Upper lobe of right lung (tissue), 1 donor: Measurements from ENCODE around the gene LCMT1. TPM values are rescaled to one million over a fixed set of nuclear protein-coding genes. Genes with fewer than 3 reads are reported as not detected.

Experiments
- ATAC-seq: fragments of 200-7000 bp; cut with Tn5 transposase; one replicate; pipeline ENCODE4 v1.9.1; 2020; ENCODE audit warnings: mild to moderate bottlenecking, moderate library complexity
- DNase-seq: peaks from one replicate; pipeline ENCODE4 v3.0.0-alpha.2; 2020
- H3K27ac ChIP-seq: fragments of 200-600 bp; one replicate; pipeline ENCODE4 v1.8.0; 2022
- H3K27me3 ChIP-seq: fragments of 200-600 bp; one replicate; pipeline ENCODE4 v1.8.0; 2022; ENCODE audit warnings: mild to moderate bottlenecking
- H3K36me3 ChIP-seq: fragments of 200-600 bp; one replicate; pipeline ENCODE4 v1.8.0; 2022
- H3K4me1 ChIP-seq: fragments of 200-600 bp; one replicate; pipeline ENCODE4 v1.8.0; 2022
- H3K4me3 ChIP-seq: fragments of 200-600 bp; one replicate; pipeline ENCODE4 v1.8.0; 2022; ENCODE audit warnings: mild to moderate bottlenecking
- H3K9me3 ChIP-seq: fragments of 200-600 bp; one replicate; pipeline ENCODE4 v1.8.0; 2022
- intact Hi-C: fragments of 100-400 bp; cut with DNase I; formaldehyde crosslinking; loops from one replicate; pipeline ENCODE4 v1.11.0; 2022
- total RNA-seq: library from RNA; stranded (reverse); fragmentation: NEBNext Ultra II Directional; extraction: Animal tissue kit (Norgen Biotek cat#: 25700); gene quantifications from one replicate; pipeline ENCODE4 v1.2.1, GENCODE V29; 2021
- TF ChIP-seq, protein P1 (sequence below): fragments of 200-600 bp; IDR thresholded peaks from one replicate; pipeline ENCODE4 v1.8.0; 2022; ENCODE audit warnings: antibody characterized with exemption
- donor health status: DM: no; HTN: yes; CAD: no; lungs with severe emphysema.

LCMT1 gene
- total RNA-seq, 1 donor from 2014 or later: 31.7 TPM

DNA sequence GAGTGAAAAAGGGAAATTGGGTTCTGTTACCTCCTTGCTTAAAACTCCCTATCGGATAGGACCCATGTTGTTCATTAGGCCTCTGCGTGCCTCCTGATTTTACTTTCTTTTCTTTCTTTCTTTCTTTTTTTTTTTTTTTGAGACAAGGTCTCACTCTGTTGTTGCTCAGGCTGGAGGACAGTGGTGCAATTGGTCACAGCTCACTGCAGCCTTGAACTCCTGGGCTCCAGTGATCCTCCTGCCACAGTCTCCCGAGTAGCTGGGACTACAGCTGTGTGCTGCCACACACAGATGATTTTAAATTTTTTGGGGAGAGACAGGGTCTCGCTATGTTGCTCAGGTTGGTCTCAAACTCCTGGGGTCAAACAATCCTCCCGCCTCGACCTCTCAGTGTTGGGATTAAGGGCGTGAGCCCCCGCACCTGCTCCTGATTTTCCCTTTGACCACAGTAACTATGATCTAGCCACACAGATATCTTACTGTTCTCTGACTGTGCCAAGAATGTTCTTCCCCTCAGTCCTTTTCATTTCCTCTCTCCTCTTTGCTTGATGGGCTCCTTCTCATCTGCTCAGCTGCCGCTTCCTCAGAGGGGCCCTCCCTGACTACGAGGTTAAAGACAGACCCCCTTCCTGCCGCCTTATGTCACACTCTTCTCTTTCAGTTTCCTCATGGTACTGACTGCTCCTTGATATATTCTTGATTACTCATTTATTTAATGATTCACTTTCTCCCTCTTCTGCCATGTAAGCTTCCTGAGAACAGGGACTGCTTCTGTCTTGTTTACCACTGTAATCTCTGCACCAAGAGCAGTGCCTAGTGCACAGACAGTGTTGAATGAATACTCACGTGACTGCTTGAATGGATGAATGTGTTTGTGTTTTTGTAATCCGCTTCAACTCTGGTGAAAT lies 44.3 kb downstream of the LCMT1 start:
- Histone ChIP-seq H3K9me3 (no peaks in the 10 kb centered on the region), H3K27me3 (no peaks in the 10 kb centered on the region), H3K27ac (no peak overlapping the region), H3K4me1 (peaks cover 4% of the 10 kb centered on the region), H3K36me3 (peaks cover 38% of the 10 kb centered on the region), H3K4me3 (no peak overlapping the region)
- TF ChIP-seq, protein P1, sequence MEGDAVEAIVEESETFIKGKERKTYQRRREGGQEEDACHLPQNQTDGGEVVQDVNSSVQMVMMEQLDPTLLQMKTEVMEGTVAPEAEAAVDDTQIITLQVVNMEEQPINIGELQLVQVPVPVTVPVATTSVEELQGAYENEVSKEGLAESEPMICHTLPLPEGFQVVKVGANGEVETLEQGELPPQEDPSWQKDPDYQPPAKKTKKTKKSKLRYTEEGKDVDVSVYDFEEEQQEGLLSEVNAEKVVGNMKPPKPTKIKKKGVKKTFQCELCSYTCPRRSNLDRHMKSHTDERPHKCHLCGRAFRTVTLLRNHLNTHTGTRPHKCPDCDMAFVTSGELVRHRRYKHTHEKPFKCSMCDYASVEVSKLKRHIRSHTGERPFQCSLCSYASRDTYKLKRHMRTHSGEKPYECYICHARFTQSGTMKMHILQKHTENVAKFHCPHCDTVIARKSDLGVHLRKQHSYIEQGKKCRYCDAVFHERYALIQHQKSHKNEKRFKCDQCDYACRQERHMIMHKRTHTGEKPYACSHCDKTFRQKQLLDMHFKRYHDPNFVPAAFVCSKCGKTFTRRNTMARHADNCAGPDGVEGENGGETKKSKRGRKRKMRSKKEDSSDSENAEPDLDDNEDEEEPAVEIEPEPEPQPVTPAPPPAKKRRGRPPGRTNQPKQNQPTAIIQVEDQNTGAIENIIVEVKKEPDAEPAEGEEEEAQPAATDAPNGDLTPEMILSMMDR: no peak
- ATAC-seq (peak; percentile 31), DNase-seq (no peak)
- intact Hi-C loops: no loop called here

DNA sequence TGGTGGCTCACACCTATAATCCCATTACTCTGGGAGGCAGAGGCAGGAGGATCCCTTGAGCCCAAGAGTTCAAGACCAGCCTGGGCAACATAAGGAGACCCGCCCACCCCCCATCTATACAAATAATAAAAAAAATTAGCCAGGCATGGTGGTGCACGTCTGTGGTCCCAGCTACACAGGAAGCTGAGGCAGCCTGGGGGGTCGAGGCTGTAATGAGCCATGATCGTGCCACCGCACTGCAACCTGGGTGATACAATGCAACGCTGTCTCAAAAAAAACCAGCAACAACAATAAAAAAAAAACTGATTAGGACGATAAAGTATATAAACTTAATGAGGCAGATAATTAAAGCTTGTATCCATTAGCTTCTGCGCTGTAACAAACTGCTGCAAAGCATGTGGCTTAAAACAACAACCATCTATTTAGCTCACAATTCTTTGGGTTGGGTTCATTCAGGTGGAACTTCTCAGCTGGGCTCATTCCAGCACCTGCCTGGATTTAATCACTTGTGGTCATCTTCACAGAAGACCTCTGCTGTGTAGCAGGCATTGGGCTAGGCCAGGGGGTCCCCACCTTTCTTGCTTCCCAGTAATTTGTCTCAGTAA lies 45.8 kb downstream of the LCMT1 start:
- no peaks in the 10 kb centered on the region for H3K9me3 ChIP-seq
- ATAC-seq (no peak), DNase-seq (no peak)
- H3K4me1 ChIP-seq: peaks cover 4% of the 10 kb centered on the region
- TF ChIP-seq, protein P1: no peak
- H3K36me3 ChIP-seq: peaks cover 47% of the 10 kb centered on the region
- H3K27ac ChIP-seq: no peak overlapping the region
- no peaks in the 10 kb centered on the region for H3K27me3 ChIP-seq
- no peak overlapping the region for H3K4me3 ChIP-seq
- intact Hi-C loops: no loop called here

DNA sequence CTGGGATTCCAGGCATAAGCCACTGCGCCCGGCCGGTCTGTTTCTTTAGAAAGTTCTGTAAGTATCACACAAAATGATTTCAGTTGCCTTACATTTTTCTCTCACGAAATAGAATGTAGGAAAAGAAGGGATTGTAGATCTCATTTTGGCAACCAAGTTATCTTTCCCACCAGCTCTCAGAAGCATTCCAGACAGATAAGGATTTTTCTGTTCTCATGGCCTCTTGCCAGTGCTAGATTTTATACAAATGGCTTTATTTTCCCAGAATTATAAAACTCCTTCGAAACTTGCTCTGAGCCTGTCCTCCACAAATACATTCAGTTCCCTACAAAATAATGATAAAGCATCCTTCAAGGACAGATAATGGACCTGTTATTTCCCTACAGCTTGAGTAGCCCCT lies 46.9 kb downstream of the LCMT1 start:
- H3K36me3 ChIP-seq: peaks cover 42% of the 10 kb centered on the region
- TF ChIP-seq, protein P1: no peak
- DNase-seq (no peak), ATAC-seq (no peak)
- no peak overlapping the region for H3K27ac ChIP-seq
- no peaks in the 10 kb centered on the region for H3K27me3 ChIP-seq
- peaks cover 4% of the 10 kb centered on the region for H3K4me1 ChIP-seq
- no peaks in the 10 kb centered on the region for H3K9me3 ChIP-seq
- intact Hi-C loops: no loop called here
- H3K4me3 ChIP-seq: no peak overlapping the region

DNA sequence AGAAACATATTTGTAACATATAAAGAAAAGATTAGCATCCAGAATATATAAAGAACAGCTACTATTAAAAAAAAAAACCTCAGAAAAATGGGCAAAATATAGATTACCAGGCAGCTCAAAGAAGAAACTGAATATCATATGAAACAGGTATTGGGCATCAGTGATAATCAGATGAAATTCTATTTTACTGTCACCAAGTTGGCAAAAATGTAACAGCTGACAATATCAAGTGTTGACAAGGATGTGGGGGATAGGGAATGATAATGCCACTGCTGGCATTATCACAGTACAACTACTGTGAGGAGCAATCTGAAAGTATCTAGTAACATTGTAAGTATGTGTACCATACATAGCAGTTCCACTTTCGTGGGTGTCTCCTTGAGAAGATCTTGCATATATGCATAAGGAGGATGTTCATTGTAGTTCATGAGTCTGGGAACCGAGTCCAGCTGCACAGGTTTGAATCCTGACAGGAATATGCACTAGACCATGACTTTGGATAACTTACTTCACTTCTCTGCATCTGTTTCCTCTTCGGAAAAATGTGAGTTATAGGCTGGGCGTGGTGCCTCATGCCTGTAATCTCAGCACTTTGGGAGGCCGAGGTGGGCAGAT lies 50.3 kb downstream of the LCMT1 start:
- intact Hi-C loops: no loop called here
- DNase-seq: no peak
- ATAC-seq: no peak
- Histone ChIP-seq H3K9me3 (no peaks in the 10 kb centered on the region), H3K36me3 (peaks cover 65% of the 10 kb centered on the region), H3K27me3 (no peaks in the 10 kb centered on the region), H3K4me3 (no peak overlapping the region), H3K27ac (no peak overlapping the region), H3K4me1 (peaks cover 4% of the 10 kb centered on the region)
- TF ChIP-seq, protein P1: no peak

DNA sequence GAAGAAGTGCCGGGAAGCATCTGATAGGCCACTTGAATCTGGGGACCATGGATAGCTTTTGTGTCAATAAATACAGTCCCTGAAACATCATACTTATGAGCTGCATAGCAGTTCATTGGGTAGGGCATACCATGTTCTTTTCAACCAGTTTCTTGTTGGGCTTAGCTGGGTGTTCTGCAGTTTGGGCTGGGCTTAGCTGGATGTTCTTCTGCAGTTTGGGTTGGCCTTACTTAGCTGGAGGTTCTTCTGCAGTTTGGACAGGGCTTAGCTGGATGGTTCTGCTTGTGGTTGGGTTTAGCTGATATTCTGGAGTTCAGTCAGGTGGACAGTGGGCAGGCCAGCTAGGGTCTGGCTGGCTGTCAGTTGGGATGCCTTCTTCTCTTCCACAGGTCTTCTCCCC lies 52.1 kb downstream of the LCMT1 start:
- ATAC-seq (no peak), DNase-seq (no peak)
- no peak overlapping the region for H3K4me3 ChIP-seq
- intact Hi-C loops: no loop called here
- no peaks in the 10 kb centered on the region for H3K4me1 ChIP-seq
- no peaks in the 10 kb centered on the region for H3K9me3 ChIP-seq
- no peak overlapping the region for H3K27ac ChIP-seq
- no peaks in the 10 kb centered on the region for H3K27me3 ChIP-seq
- peaks cover 76% of the 10 kb centered on the region for H3K36me3 ChIP-seq
- TF ChIP-seq, protein P1: no peak
